ENCODE data around the gene TOP2A.
"Not testable (repeated sequence)": the region's sequence is repeated elsewhere in the genome, so short reads cannot be mapped to it uniquely, and the experiment has no call there.

- TF ChIP-seq POLR2A, POLR2AphosphoS5 (IDR thresholded peaks at IDR 0.05; ENCODE audit: low read depth, low read length): not testable (repeated sequence)
Observed at GRCh38 chr17:40386555-40386954, 31.1 kb downstream of the TOP2A start.

Data from GM12892 (cell line).